GM12878 (cell line): ENCODE data around the gene MACROD2. TPM values are rescaled to one million over a fixed set of nuclear protein-coding genes. Genes with fewer than 3 reads are reported as not detected.

ENCODE experiments used
- ATAC-seq: fragments of 200-7000 bp; cut with Tn5 transposase; 3 replicates; pipeline ENCODE4 v1.9.1; 2020; ENCODE audit warnings: mild to moderate bottlenecking, moderate library complexity
- BruUV-seq: library from RNA; stranded (reverse); fragments of 400-500 nt; replicated peaks from 2 replicates; lab custom pipeline; 2021; lab: Mats Ljungman, UMichigan
- CTCF ChIA-PET: fragments of 300-600 bp; sonication (Branson Sonifier 250); formaldehyde crosslinking; extraction: SDS; loops from one replicate; lab custom pipeline; 2021; ENCODE audit warnings: inconsistent platforms; lab: Yijun Ruan, JAX
- POLR2A ChIA-PET: fragments of 350-600 bp; formaldehyde crosslinking; extraction: SDS; loops from one replicate; lab custom pipeline; 2021; ENCODE audit warnings: inconsistent platforms; lab: Charles Lee
- RAD21 ChIA-PET: fragments of 300-600 bp; sonication (Branson Sonifier 250); formaldehyde crosslinking; loops from one replicate; lab custom pipeline; 2023; ENCODE audit warnings: antibody characterized with exemption; ENCODE audit not compliant: unreplicated experiment; lab: Charles Lee
- SMC1A ChIA-PET: fragments of 300-600 bp; sonication (Branson Sonifier 250); formaldehyde crosslinking; loops from one replicate; lab custom pipeline; 2023; ENCODE audit not compliant: unreplicated experiment, uncharacterized antibody; lab: Charles Lee
- DNase-seq: peaks from one replicate; pipeline ENCODE4 v3.0.0-alpha.2; 2011; ENCODE audit warnings: low read depth, low spot score
- FAIRE-seq: peaks from 3 replicates; lab custom pipeline; 2011; peaks lifted over from hg19 to GRCh38; lab: Jason Lieb, UNC
- H2AFZ ChIP-seq: 2 replicates; pipeline ENCODE4 v1.6.0; 2011; ENCODE audit warnings: low read depth, low read length, control low read depth; ENCODE audit not compliant: control insufficient read depth
- H3K27ac ChIP-seq: 2 replicates; pipeline ENCODE4 v1.5.1; 2011; ENCODE audit warnings: control low read depth; ENCODE audit not compliant: control insufficient read depth, insufficient read depth
- H3K27me3 ChIP-seq, 2 experiments: replicated peaks in 1 of 2; 2 replicates each; pipeline versions ENCODE4 v1.6.0 to v1.6.1; 2011; ENCODE audit warnings: low read length in 1 of 2; ENCODE audit not compliant: control insufficient read depth in 2 of 2, insufficient read depth in 2 of 2
- H3K36me3 ChIP-seq, 2 experiments: 2 replicates each; pipeline ENCODE4 v1.5.1; 2011; ENCODE audit warnings: low read length in 1 of 2; ENCODE audit not compliant: control insufficient read depth in 2 of 2, insufficient read depth in 2 of 2
- H3K4me1 ChIP-seq: 2 replicates; pipeline ENCODE4 v1.6.1; 2011; ENCODE audit warnings: mild to moderate bottlenecking, low read length, moderate library complexity, mixed read lengths; ENCODE audit not compliant: control insufficient read depth, insufficient read depth
- H3K4me2 ChIP-seq: 2 replicates; pipeline ENCODE4 v1.6.0; 2011; ENCODE audit warnings: control low read depth; ENCODE audit not compliant: control insufficient read depth, insufficient read depth
- H3K4me3 ChIP-seq: fragments of 200-600 bp; sonication (generic); 2 replicates; pipeline ENCODE4 v1.5.1; 2016
- H3K79me2 ChIP-seq: 2 replicates; pipeline ENCODE4 v1.6.0; 2011; ENCODE audit warnings: low read length; ENCODE audit not compliant: control insufficient read depth, insufficient read depth
- H3K9ac ChIP-seq: 2 replicates; pipeline ENCODE4 v1.8.0; 2011; ENCODE audit warnings: low read length, control low read depth, mixed read lengths; ENCODE audit not compliant: control insufficient read depth, insufficient read depth
- H3K9me3 ChIP-seq: replicated peaks from 3 replicates; pipeline ENCODE4 v1.5.1; 2011; ENCODE audit warnings: mild to moderate bottlenecking, low read length; ENCODE audit not compliant: control insufficient read depth, insufficient read depth
- H4K20me1 ChIP-seq: 2 replicates; pipeline ENCODE4 v1.6.0; 2011; ENCODE audit not compliant: control insufficient read depth, insufficient read depth
- CHD2 ChIP-seq: IDR thresholded peaks from 2 replicates; pipeline ENCODE4 v1.6.1; 2011; ENCODE audit warnings: low read depth, low read length, improper control_type of control experiment, borderline replicate concordance
- CREM ChIP-seq: IDR thresholded peaks from 2 replicates; pipeline ENCODE4 v1.6.1; 2014; ENCODE audit warnings: antibody characterized with exemption, low read depth
- EED ChIP-seq: sonication (generic); IDR thresholded peaks from 2 replicates; pipeline ENCODE4 v1.6.1; 2016; ENCODE audit warnings: antibody characterized with exemption, low read depth
- HDGF ChIP-seq: fragments of 450-650 bp; IDR thresholded peaks from 2 replicates; pipeline ENCODE4 v1.6.1; 2016; ENCODE audit warnings: antibody characterized with exemption
- IRF5 ChIP-seq: fragments of 450-650 bp; IDR thresholded peaks from 2 replicates; pipeline ENCODE4 v1.6.1; 2017; ENCODE audit warnings: borderline replicate concordance
- MAX ChIP-seq: IDR thresholded peaks from 2 replicates; pipeline ENCODE4 v1.6.1; 2012; ENCODE audit warnings: low read depth, low read length, improper control_type of control experiment
- PAX5 ChIP-seq: IDR thresholded peaks from 2 replicates; pipeline ENCODE4 v1.6.1; 2011; ENCODE audit warnings: low read depth, low read length, borderline replicate concordance
- RFX5 ChIP-seq: IDR thresholded peaks from 2 replicates; pipeline ENCODE4 v1.6.1; 2011; ENCODE audit warnings: low read depth, low read length, improper control_type of control experiment
- ZNF687 ChIP-seq: fragments of 450-650 bp; IDR thresholded peaks from 2 replicates; pipeline ENCODE4 v1.6.1; 2017; ENCODE audit warnings: mild to moderate bottlenecking, moderate library complexity
- WGBS: methylation state at CpG from one replicate; pipeline ENCODE4 v1.1.6; 2016; ENCODE audit warnings: low lambda C conversion rate; ENCODE audit not compliant: insufficient replicate concordance, insufficient coverage; ENCODE audit errors: missing lambda C conversion rate; 5-methylcytosine and 5-hydroxymethylcytosine counted together
- in situ Hi-C: fragments of 300-500 bp; cut with MboI; formaldehyde crosslinking; loops from 9 replicates; pipeline ENCODE4 v1.14.3; 2018; ENCODE audit warnings: mixed read lengths
- intact Hi-C: fragments of 100-400 bp; cut with micrococcal nuclease; formaldehyde crosslinking; loops from one replicate; pipeline ENCODE4 v1.14.2; 2022; ENCODE audit not compliant: unreplicated experiment
- polyA plus RNA-seq, 11 experiments: library from polyadenylated mRNA; depleted of rRNA in 4 of 11; unstranded in 6 of 11; stranded (reverse) in 5 of 11; fragments of >200 nt; fragmentation: Nextera tagmentation in 4 of 11; fragmentation: Illumina TruSeq in 1 of 11; extraction: Ambion mirVana in 4 of 11; extraction: Trizol in 1 of 11; gene quantifications; 1 replicate in 1 of 11; 2 replicates in 10 of 11; pipeline versions ENCODE4 v1.2.1 to v1.2.3, GENCODE V29; 2011 to 2016; ENCODE audit warnings: inconsistent platforms in 2 of 11, missing spikeins in 2 of 11, low read depth in 1 of 11
- total RNA-seq, 4 experiments: library from RNA; depleted of rRNA in 3 of 4; stranded (reverse); fragments of >200 nt in 3 of 4; fragmentation: Illumina TruSeq in 1 of 4; extraction: Trizol in 1 of 4; gene quantifications; 2 replicates each; pipeline versions ENCODE4 v1.2.1 to v1.2.3, GENCODE V29; 2013 to 2021

Gene MACROD2
- total and polyA plus RNA-seq, 10 of the 15 experiments (the other 5 are each of a cell fraction or from before 2014, with no cell fraction given), result 1.1 to 21.5 (median 2.2) TPM

GRCh38 chr20:15927893-15928650 is 1932.8 kb downstream of the MACROD2 start:
- intact Hi-C loops, result no loop called here
- no peak for FAIRE-seq
- 66% methylated on average over 3 of the region's 3 CpGs for WGBS

DNA sequence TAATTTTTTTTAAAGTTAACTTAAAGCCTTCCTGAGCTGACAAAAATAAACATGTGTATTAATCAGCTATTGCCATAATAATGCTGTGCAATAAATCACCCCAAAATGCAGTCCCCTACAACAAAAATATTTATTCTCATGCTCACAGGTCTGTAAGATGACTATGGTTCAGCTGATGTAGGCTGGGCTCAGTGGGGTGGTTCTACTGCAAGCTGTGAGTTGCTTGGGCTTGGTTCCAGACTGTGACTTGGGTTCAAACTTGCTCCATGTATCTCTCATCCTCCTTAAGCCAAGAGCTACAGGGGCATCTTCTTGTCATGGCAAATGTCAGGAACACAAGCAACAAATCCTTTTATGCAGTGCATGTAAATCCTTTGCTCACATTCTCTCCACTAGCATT is 1933.6 kb downstream of the MACROD2 start:
- H3K4me3 ChIP-seq, result no peak overlapping the region
- no TSS peak for BruUV-seq
- no peak for TF ChIP-seq HDGF
- TF ChIP-seq CHD2, result no peak
- TF ChIP-seq PAX5, result no peak
- TF ChIP-seq CREM, result no peak
- no peak for TF ChIP-seq EED
- no peak for TF ChIP-seq RFX5
- TF ChIP-seq IRF5, result no peak
- TF ChIP-seq ZNF687, result no peak

More at GRCh38 chr20:15927893-15928650, 1932.8 kb downstream of the MACROD2 start:
- in situ Hi-C loops, result no loop called here
- Histone ChIP-seq H4K20me1 (no peaks in the 10 kb centered on the region), H2AFZ (no peak overlapping the region), H3K27ac (no peak overlapping the region), H3K27me3 (no peaks in the 10 kb centered on the region), H3K9ac (no peak overlapping the region), H3K4me2 (no peak overlapping the region), H3K4me3 (no peak overlapping the region), H3K79me2 (no peaks in the 10 kb centered on the region), H3K4me1 (peaks cover 6% of the 10 kb centered on the region), H3K36me3 (peaks cover 0 to 2% of the 10 kb centered on the region in 2 experiments; a peak in 1 of 4 replicates), H3K9me3 (no peaks in the 10 kb centered on the region; the same call in 1 of the 3 replicates)
- BruUV-seq, result no TSS peak
- ChIA-PET CTCF (interaction anchor here (1.4 to 1.7 kb wide), 2 partner anchors 17 to 547 kb away, joined by 3 to 4 read pairs; no protein-coding TSS in a partner anchor), SMC1A (interaction anchor here (1.0 kb wide), 1 partner anchor 219 kb away, joined by 3 read pairs; no protein-coding TSS in a partner anchor), RAD21 (interaction anchor here (1.1 kb wide), 1 partner anchor 20 kb away, joined by 3 read pairs; no protein-coding TSS in a partner anchor), POLR2A (no interaction called here)
- ATAC-seq (no peak), DNase-seq (no peak)
- TF ChIP-seq MAX, result no peak

More for the DNA sequence above, 1933.6 kb downstream of the MACROD2 start:
- ChIA-PET RAD21 (interaction anchor here (0.6 to 1.1 kb wide), 2 partner anchors 21 to 313 kb away, joined by 3 read pairs; no protein-coding TSS in a partner anchor), CTCF (interaction anchor here (0.9 to 1.7 kb wide), 4 partner anchors 18 to 547 kb away, joined by 3 to 6 read pairs (median 4); no protein-coding TSS in a partner anchor), SMC1A (interaction anchor here (1.0 to 1.1 kb wide), 2 partner anchors 12 to 220 kb away, joined by 3 read pairs; no protein-coding TSS in a partner anchor), POLR2A (interaction anchor here (0.5 kb wide), 1 partner anchor 1546 kb away, joined by 3 read pairs; no protein-coding TSS in a partner anchor)
- ATAC-seq (no peak), DNase-seq (no peak), FAIRE-seq (no peak)
- Histone ChIP-seq H4K20me1 (no peaks in the 10 kb centered on the region), H3K27me3 (no peaks in the 10 kb centered on the region), H3K9ac (no peak overlapping the region), H3K4me1 (no peaks in the 10 kb centered on the region), H3K36me3 (peaks cover 0 to 2% of the 10 kb centered on the region in 2 experiments; a peak in 1 of 4 replicates), H2AFZ (no peak overlapping the region), H3K79me2 (no peaks in the 10 kb centered on the region), H3K9me3 (no peaks in the 10 kb centered on the region; the same call in 2 of the 3 replicates), H3K4me2 (no peak overlapping the region), H3K27ac (no peak overlapping the region)
- intact Hi-C loops (no loop called here), in situ Hi-C loops (no loop called here)
